GOT3 (cell line): ENCODE results near the gene MACROD2.
"Not testable (repeated sequence)": the region's sequence is repeated elsewhere in the genome, so short reads cannot be mapped to it uniquely, and the experiment has no call there.

Experiments used
- DNase-seq: peaks from one replicate; lab custom pipeline; 2025; ENCODE audit warnings: mixed read lengths; lab: John Stamatoyannopoulos, UW

Gene MACROD2

GRCh38 chr20:15756002-15756753 lies 1760.9 kb downstream of the MACROD2 start:
- DNase-seq, result no peak

- no peak for DNase-seq
These were observed 1761.4 kb downstream of the MACROD2 start for GRCh38 chr20:15756754-15757115.

DNA sequence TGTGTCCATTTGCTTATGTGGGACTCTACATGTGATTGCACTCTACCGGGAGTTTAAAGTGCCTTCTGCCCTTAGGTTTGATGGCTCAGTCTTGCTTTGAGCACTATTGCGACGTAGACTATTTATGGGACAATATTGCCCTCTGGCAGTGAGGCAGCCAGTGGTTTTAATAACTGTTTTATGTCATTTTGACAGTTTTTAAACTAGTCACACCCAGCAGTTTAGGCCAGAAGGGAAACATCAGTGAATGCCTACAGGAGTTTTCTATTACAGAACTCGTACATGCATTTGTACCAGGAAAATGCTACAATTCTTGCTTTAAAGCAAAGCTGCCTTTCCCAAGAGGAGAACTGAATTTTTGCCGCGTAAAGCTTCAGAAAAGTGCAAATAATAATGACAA lies 1764.3 kb downstream of the MACROD2 start:
- DNase-seq, result no peak

DNA sequence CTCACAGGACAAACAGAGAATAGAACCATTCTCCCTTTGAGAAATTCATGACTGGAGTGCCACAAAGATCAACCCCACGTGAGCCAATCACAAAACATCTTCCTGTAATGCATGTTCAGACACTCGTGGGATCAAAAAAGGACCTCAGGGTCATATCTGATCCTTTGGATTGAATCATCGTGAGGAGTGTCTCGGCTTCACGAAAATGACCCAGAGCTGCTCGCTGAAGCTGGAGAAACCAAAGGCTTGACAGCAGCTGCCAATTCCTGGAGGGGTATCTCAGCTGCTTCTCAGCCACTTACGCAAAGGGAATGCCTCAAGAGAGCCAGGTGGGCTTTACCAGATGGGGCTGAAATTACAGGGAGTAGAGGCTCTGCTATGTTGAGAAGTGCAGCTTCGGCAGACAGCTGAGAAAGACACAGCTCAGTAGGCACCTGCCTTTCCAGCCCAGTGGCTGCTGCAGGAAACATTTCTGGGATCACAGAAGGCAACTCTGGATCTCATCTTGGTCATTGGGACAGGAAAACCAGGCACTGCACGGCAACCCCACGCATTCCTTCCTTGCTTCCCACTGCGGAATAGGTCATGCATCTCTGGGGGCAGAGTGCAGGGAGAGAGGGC lies 1764.8 kb downstream of the MACROD2 start:
- no peak for DNase-seq

DNA sequence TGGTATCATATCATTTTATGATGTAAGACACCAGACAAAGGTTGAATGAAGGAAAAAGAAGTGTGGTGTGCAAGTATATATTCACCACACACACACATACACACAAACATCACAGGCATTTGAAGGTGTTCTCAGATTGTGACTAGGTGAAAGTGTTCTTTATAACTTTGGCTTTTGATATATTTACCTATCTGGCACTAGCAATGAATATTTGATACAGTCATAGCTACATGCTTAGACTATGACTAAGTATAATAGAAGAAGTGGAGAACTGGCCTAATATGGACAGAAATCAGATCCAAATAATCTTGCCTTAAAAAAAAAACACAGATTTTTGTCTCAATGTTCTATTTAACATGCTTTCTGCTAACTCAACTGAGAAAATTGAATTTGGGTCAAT lies 1768.0 kb downstream of the MACROD2 start:
- DNase-seq, result no peak

GRCh38 chr20:15767586-15767985 lies 1772.3 kb downstream of the MACROD2 start:
- no peak for DNase-seq

DNA sequence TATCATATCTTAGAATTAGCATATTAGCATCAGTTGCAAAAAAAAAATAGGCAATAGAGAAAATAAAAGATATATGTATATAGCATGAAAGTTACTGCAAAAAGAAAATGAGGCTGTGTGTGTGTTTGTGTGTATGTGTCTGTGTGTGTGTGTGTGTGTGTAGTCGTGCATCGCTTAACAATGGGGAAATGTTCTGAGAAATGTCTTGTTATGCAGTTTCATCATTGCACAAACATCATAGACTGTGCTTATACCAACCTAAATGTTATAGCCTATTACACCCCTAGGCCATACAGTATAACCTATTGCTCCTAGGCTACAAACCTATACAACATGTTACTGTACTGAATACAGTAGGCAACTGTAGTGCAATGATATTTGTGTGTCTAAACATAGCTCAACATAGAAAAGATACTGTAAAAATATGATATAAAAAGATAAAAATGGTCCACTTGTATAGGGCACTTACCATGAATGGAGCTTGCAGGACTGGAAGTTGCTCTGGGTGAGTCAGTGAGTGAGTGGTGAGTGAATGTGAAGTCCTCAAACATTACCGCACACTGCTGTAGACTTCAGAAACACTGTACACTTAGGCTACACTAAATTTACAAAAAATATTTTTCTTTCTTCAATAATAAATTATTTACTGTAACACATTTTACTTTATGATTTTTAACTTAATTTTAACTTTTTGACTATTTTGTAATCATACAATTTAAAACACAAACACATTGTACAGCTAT lies 1772.9 kb downstream of the MACROD2 start:
- no peak for DNase-seq

GRCh38 chr20:15772826-15773225 lies 1777.5 kb downstream of the MACROD2 start:
- no peak for DNase-seq

DNA sequence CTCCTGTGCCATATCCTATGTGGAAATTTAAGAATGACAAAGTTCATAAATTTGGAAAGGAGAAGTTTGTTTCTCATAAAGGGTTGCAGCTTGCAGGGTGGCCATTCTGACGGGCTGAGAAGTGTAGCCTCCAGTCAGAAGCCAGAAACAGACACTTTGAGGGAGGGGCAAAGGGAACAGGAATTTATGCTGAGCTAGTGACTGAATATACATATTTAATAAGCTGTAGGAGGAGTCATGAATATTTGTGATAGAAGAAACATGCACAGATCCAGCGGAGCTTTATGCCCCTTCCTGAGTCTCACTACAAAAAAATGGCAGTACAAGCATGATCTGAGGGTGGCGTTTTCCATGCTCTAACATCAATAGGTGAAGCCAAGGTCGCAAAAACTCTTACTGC lies 1779.6 kb downstream of the MACROD2 start:
- DNase-seq, result no peak

DNA sequence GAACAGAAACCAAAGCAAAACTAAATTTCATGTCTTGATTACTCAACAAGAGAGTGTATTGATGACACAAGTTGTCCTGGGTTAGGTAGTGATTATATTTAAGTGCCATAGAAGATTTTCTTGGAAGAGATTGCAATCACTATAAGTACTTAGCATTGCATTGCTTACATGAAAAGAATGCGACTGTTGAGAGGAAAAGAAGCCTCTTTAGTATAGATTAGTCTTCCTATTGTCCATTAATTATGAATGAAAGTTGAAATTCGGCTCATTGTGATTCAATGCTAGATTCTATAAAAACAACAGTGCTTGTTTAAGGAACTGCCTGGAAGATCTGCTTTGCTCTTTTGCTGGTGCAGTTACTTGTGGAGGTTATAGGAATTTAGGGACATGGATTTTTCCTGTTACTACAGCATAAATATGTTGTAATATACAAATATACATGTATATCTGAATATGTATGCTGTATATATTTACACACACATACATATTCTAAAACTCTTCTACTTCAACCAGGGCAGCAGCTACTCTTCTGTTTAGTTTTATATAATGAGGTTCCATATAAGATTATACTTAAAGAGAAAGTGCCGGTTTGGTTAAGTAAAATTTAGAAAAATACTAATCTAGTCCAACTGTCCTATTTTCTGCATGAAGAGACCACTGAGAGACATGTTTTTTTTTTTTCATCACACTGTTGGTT lies 1781.6 kb downstream of the MACROD2 start:
- no peak for DNase-seq

DNA sequence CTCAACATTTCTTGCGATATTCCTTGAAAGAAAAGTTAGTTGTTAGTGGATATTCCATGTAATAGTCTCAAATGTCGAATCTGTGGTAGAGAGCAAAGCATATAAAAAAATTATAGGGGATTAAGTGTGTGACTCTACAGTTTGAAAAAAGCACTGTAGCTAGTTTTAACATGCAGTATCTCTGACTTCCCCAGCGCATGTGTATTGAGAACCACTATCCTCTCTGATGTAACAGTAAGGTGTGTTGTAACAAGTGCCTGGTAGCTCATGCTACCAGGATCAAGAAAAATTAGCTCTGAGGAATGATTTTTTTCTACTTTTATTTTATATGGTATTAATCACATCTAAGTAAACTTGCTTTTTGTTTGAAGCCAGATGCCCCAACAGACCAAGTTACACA lies 1788.7 kb downstream of the MACROD2 start:
- no peak for DNase-seq

- DNase-seq, result no peak
These were observed 1793.8 kb downstream of the MACROD2 start for GRCh38 chr20:15789079-15789478.

- DNase-seq, result no peak
These were observed 1797.5 kb downstream of the MACROD2 start for GRCh38 chr20:15792855-15793254.

GRCh38 chr20:15794409-15794808 lies 1799.1 kb downstream of the MACROD2 start:
- DNase-seq, result no peak

DNA sequence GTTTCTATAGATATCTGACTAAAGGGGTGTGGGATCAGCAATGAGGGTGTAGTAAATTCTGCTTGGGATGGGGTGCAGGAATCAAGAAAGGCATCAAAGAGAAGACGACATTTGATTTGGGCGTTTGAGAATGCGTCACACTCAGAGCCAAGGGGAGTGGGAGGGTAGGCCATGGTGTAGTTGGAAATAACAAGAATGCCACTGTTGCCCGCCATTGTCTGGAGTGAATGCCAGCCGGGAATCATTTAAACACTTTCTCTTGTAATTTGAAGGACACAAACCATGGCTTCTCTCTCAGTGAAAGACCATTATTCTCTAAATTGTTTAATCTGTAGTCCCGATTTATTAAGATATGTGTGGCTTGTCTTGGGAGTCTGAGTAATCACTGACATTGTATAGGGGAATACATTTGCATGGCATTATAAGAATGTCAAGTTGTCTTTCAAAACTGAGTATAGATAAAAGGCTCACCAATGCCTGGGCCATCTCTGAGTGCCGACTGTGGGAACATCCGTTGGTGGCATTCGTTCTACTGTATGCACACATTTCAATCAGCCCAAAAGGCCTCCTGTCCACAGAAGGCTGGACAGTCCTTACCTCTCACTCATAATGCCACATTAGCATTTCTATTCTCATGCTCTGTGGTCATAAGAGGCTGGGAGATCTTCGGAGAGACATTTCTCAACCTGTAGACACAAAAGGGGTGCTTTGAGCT lies 1800.1 kb downstream of the MACROD2 start:
- DNase-seq, result no peak

DNA sequence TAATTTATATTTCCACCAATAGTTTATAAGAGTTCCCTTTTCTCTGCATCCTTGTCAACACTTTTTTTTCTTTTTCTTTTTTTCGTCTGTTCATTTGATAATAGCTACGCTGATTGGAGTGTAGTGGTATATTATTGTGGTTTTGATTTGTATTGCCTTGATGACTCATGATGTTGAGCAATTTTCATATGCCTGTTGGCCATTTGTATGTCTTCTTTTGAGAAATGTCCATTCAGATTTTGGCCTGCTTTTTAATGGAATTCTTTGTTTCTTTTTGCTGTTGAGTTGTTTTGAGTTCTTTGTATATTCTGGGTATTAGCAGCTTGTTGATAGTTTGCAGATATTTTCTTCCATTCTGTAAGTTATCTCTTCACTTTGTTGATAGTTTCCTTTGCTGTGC lies 1804.6 kb downstream of the MACROD2 start:
- DNase-seq, result no peak

DNA sequence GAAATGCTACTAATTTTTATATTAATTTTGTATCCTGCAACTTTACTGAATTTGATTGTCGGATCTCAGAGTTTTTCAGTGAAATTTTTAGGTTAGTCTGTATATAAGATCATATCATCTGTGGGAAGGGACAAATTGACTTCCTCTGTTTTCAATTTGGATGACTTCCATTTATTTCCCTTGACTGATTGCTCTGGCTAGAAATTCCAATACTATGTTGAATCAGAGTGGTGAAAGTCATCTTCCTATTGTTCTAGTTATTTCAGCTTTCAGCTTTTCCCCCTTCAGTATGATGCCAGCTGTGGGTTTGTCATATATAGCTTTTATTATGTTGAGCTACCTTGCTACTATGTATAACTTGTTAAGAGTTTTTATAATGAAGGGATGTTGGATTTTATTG lies 1806.7 kb downstream of the MACROD2 start:
- no peak for DNase-seq

GRCh38 chr20:15805154-15805553 lies 1809.8 kb downstream of the MACROD2 start:
- DNase-seq, result no peak

GRCh38 chr20:15806105-15806504 lies 1810.8 kb downstream of the MACROD2 start:
- no peak for DNase-seq

GRCh38 chr20:15807271-15807670 lies 1812.0 kb downstream of the MACROD2 start:
- DNase-seq, result no peak

DNA sequence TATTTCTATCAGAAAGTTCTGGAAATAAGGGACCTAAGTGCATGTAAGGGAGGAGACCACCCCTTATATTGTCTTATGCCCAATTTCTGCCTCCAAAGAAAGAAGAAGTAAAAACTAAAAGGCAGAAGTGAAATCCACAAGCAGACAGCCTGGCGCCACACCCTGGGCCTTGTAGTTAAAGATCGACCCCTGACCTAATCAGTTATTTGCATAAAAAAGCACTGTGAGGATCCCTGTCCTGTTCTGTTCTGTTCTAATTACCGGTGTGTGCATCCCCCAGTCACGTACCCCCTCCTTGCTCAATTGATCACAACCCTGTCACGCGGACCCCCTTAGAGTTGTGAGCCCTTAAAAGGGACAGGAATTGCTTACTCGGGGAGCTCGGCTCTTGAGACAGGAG lies 1812.5 kb downstream of the MACROD2 start:
- DNase-seq, result not testable (repeated sequence)

DNA sequence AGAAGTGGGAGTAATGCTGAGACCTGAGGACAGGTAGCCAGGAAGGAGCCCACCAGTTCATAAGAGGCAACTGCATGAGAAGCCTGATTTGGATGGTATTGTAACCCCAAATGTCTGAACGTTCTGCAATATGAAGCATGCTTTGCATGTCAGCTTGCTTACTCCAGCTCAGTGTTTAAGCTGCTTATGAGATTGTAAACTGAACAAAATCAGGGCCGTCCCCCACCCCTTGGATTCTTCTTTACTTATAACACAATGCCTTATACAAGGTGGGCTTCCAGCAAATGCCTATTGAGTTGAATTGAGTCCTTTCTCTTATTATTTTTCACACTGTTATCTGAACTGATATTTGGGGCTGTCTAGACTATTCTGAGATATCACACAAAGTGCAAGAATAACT lies 1816.6 kb downstream of the MACROD2 start:
- DNase-seq, result no peak
